ENCODE measurements around the gene ELF2.

- no peak for TF ChIP-seq CTCF (IDR thresholded peaks at IDR 0.05)
- TF ChIP-seq POLR2A (IDR thresholded peaks at IDR 0.05): no peak
These were observed 161.0 kb downstream of the ELF2 start for GRCh38 chr4:139015948-139016471.

Measured in lower leg skin (tissue), 3 donors.